HG03095 (cell line): ENCODE data around the gene IGSF22.
A peak's percentile ranks its signal among the peaks of the same experiment; 100 is the strongest.

Experiments
- ATAC-seq: cut with Tn5 transposase; IDR thresholded peaks from one replicate; pipeline ENCODE4 v1.9.1; 2021; ENCODE audit warnings: moderate library complexity; ENCODE audit not compliant: unreplicated experiment

The IGSF22 gene

GRCh38 chr11:18726040-18726439, at the start of gene IGSF22:
IGSF22 (minus strand) TSS chr11:18726188; CDS start chr11:18724236, 1,952 bp downstream.
- no peak for ATAC-seq

DNA sequence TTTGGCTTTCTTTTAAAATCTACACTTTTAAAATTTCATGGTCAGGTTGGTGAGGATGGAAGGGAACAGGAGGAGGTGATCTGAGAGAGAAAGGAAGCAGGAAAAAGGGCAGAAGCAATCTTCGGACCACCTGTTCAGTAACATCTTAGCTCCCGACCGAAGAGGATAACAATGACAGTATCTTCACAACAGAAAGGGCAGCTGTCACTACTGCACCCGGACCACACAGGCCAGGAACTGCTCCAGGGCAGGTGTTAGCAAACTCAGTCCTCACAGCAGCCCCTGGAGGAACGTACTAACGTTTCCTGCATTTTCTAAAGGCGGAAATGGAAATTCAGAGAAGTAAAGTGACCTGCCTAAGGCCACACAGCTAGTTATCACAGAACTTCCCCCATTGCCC, 48.8 kb upstream of the IGSF22 start:
- no peak for ATAC-seq

DNA sequence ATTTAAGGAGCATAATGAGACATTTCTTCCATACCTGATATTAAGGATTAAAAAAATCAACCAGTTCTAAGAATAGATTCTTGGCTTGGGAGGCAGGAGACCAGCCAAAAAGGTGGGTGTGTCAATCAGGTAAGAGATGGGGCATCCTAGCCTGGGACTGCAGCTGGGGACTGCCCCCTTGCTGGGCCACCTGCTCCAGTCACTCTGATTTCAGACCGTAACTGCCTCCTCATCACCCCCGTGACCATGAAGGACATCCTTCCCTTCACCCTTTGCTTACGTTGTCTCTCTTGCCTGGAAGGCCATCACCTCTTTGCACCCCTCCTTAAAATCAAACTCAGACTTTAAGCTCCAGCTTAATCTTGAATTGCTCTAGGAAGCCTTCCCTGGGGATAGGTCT, 47.7 kb upstream of the IGSF22 start:
- ATAC-seq = no peak

DNA sequence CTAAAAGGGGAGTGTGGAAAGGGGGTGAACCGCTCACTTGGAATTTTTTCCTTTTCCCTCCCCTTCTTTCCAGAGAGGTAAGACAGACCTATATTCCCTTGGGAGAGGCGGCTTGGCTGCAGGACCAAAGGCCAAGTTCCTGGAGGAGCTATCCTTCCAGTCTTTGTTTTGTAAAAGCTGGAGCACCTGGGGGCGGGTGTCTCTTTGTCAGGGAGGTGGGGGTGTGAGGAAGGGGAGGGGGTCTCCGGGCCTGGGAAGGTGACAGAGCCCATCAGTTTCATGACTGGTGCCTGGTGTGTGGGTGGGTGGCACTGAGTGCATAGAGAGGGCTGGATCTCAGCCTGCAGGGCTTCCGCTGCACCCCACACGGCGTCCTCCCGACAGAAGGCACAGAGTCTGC, 47.1 kb upstream of the IGSF22 start:
- ATAC-seq = no peak

- ATAC-seq = no peak
Observed at GRCh38 chr11:18772211-18772610, 46.2 kb upstream of the IGSF22 start.

GRCh38 chr11:18771266-18772035, 45.5 kb upstream of the IGSF22 start:
- no peak for ATAC-seq

DNA sequence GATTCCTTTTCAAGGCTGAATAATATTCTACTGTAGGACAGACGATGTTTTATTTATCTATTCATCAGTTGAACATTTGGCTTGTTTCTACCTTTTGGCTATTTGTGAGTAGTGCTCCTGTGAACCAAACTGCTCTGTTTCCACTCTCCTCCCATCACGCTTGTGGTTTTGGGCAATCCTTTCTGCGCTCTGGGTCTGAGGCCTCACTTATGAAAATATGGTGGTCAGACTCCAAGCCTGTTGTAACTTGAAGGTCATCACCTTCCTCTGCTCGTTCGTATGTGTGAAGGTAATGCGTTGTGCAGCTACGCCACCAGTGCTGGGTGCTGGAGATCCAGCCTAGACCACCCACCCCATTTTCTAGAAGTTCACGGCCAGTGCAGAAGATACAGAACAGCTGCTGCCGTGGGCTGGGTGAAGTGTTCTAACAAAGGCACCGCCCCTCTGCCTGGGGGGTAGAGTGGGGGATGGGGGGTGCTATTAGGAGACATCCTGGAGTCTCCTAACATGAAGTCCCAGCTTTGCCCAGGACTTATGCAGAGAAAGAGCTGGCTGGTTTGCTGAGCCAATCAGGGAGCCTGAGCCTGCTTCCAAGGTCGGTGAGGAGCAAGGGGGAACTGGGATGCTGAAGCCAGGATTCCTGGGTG, 44.6 kb upstream of the IGSF22 start:
- no peak for ATAC-seq

DNA sequence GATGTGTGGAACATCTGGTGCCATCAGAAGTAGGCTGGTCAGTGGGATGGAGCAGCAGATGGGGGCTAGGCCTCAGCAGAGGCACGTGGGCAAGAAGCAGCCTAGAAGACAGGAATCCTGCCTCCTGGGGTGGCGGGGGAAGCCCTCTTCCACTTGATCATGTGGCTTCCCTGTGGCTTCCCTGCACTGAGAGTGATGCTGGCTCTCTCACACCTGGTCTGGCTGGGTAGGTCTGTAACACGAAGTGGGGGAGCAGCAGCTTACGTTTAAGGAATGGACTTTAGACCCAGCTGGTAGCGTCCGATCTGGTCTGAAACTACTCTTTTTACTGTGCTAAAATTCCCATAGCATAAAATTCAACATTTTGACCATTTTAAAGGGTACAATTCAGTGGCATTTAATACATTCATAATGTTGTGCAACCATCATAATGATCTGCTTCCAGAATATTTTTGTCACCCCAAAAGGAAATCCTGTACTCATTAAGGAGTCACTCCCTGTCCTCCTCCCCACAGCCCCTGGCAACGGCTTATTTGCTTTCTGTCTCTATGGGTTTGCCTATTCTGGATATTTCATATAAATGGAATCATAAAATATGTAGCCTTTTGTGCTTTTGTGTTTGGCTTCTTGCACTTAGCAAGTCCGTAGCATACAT, 43.9 kb upstream of the IGSF22 start:
- ATAC-seq = no peak

DNA sequence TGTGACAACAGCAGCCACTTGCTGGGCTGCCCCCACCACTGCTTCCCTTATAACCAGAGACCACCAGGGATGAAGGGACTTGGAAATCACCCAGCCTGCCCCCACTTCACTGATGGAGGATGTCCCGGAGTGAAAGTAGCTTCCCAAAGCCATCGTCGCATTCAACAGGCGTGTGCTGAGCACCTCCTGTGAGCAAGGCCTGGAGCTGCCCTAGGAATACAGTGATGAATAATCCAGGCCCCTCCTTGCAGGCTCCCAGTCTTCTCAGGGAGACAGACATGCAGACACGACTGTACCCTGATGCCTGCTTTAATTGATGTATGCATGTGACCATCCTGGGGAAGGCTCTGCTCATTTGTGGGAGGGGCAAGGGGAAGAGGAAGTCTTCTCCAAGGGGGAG, 43.0 kb upstream of the IGSF22 start:
- ATAC-seq = no peak

DNA sequence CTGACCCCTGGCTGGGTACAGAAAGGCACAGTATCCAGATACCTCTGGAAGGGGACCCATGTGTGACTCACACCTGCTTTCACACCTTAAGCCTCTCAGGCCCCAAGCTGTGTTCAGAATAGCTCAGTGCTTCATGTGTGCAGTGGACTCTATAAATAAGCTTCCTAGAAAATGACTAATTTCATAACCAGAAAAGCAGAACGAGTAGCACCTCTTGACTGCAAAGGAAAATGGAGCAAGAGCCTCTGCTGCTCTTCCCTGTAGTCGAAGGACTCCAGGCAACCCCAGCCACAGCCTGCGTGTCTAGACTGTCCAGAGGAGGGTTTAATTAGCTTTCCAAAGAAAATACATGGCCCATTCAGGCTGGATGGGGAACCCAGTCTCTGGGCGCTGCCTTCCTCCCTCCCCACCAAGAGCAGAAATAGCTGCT, 42.5 kb upstream of the IGSF22 start:
- peak; percentile 96 for ATAC-seq

DNA sequence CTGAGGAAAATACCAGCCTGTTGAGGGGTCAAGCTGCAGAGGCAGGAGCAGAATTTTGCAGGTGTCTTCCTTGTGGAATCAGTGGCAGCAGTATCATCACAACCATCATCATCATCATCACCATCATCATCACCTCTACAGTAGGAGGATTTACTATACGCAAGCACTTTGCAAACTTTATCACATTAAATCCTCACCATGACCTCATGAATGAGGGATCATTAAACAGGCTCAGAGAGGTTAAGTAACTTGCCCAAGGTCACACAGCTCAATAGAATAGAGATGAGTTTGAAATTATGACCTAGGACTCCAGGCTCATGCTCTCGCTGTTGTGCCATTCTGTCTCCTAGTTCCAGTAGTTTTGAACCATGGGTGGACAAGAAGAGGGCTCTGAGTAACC, 40.0 kb upstream of the IGSF22 start:
- ATAC-seq = no peak

- no peak for ATAC-seq
Observed at GRCh38 chr11:18765554-18765953, 39.6 kb upstream of the IGSF22 start.

DNA sequence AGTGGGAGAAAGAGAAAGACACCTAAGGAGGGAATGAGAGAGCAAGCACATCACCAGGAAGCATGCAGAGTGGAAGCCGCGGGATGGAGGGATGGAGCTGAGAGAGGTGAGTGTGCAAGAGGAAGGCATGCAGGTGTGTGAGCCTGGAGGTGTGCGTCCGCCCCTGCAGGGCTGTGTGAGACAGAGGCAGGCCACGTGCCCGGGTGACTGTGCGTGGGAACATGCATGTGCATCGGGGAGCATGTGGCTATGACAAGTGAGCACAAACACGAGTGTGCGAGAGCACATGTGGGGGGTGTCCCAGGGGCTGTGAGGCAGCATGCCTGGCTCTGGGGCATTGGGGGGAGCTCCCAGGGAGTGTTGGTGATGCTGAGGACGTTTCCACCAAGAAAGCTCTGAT, 35.8 kb upstream of the IGSF22 start:
- no peak for ATAC-seq

DNA sequence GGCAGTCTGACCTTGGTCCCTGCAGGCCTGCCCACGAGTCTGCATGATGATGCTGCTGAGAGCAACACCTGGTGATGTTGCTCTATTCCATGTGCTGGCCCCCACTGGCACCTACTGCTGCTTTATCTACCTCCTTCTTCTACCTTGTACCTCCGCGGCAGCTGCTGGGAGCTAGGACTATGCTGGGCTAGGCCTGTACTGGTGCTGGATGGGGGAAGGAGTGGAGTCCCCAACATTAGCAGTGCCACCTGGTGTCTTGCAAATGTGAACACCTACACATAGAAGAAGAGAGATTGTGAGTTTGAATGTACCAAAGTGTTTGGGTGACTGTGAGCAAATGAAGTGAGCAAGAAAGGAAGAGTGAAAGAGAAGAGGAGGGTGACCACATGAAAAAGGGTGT, 35.2 kb upstream of the IGSF22 start:
- no peak for ATAC-seq

DNA sequence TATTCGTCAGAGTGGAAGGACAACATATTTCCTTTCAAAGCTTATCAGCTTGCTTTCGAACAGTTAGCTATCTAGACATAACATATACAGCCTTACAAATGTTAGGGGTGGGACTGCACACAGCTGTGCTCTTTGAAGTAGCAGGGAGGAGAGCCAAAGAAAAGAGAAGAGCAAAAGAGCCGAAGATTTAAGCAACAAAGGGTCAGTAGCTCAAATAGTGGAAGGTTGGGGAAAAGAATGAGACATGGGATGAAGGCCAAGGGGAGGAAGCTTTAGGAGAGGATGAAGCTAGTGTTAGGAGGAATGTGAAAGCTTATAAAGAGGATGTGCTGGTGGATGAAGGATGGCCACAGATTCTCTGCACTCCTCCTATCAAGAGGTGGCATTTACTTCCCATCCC, 31.8 kb upstream of the IGSF22 start:
- no peak for ATAC-seq

DNA sequence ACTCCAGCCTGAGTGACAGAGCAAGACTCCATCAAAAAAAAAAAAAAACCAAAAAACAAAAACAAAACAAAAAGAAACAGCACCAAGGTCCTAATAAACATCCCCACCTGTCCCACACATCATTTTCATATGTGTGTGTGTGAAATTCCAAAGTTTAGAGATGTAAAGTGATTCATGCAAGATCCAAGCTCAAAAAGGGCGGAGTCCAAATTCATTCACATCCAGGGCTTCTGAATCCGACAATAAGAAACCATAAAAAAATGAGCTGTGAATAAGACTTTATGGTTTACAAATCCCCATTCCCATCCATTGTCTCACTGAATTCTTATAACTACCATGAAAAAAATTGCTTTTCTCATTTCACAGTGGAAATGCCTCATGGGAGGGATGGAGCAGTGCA, 30.9 kb upstream of the IGSF22 start:
- ATAC-seq = no peak

GRCh38 chr11:18754308-18754707, 28.3 kb upstream of the IGSF22 start:
- no peak for ATAC-seq

DNA sequence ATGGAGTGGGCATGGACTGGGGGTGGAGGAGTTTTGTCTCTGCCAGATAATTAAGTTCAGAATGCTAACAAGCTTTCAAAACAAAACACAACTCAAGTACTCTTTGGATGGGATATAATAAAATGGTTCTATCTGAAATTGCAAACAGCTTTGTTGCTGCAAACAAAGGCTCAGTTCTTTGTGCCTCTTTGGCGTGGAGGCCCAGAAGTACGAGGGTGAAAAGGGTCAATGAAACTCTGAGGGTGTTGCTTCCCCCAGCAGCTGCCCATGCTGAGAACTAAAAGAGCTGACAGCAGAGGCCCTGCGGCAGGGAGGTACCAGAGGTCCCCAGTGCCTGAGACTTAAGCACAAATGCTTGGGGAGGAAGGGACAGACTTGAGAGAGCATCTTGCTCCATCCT, 26.5 kb upstream of the IGSF22 start:
- no peak for ATAC-seq

DNA sequence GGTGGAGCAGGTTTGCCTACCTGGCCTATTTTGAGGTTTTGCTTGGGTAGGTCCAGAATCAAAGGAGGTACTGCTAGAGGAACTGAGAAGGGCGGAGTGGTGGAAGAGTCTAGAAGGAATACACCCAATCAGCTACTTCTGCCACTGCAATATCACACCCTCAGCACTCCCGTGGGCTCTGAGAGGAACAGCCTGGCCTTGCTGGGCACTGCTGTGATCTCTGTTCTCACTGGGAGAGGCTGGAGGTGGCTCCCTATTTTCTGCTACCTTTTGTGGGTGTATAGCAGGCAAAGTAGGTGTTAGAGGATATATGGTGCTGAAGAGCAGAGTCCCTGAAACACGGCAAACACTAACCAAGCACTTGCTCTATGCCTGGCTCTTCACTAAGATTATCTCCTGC, 25.0 kb upstream of the IGSF22 start:
- no peak for ATAC-seq

GRCh38 chr11:18749681-18750319, 23.8 kb upstream of the IGSF22 start:
- no peak for ATAC-seq

DNA sequence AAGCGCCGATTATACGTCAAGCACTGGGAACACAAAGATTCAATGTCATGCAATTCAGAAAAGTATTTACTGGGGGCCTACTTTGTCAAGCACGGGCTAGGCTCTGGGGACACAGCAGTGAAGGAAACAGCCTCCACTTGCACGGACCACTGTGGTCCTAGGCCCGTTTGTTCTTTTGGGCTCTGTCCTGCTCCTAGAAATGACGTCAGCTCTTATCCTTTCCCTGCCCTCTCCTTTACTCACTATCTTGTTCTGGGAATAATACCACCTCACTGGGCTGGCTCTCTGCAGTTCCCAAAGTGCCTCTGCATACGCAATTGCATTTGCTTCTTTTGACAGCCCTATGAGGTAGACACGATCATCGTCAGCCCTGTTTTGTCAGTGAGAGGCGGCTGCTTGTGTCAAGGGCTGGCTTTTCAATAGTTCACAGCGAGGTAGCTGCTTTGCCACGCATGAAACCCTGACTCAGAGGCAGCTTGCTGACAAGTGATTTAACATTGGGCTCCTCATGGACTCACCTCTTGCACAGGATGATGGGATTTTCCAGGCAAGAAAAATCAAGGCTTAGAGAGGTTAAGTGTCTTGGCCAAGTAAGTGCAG, 22.9 kb upstream of the IGSF22 start:
- no peak for ATAC-seq
